Right lobe of liver (tissue), 6 donors: ENCODE results near the gene GFER. TPM values are rescaled to one million over a fixed set of nuclear protein-coding genes. Genes with fewer than 3 reads are reported as not detected.

Source experiments
- ATAC-seq, 4 donors: fragments of 200-7000 bp; cut with Tn5 transposase; one replicate each; pipeline ENCODE4 v1.9.1; 2020; ENCODE audit warnings: mild to moderate bottlenecking in 4 of 4, moderate library complexity in 4 of 4
- DNase-seq, 3 donors: peaks; one replicate each; pipeline ENCODE4 v3.0.0-alpha.2; 2020
- H3K27ac ChIP-seq, 3 donors: fragments of 200-600 bp; one replicate each; pipeline ENCODE4 v1.8.0; 2022
- H3K27me3 ChIP-seq, 2 donors: fragments of 200-600 bp; one replicate each; pipeline ENCODE4 v1.8.0; 2022
- H3K36me3 ChIP-seq, 4 donors: fragments of 200-600 bp; sonication (generic) in 1 of 4; one replicate each; pipeline versions ENCODE4 v1.5.1 to v1.8.0; 2017 to 2022; ENCODE audit warnings: control low read depth in 1 of 4
- H3K4me1 ChIP-seq, 4 donors: fragments of 200-600 bp; sonication (generic) in 1 of 4; one replicate each; pipeline versions ENCODE4 v1.5.1 to v1.8.0; 2017 to 2022; ENCODE audit warnings: control low read depth in 1 of 4
- H3K4me3 ChIP-seq, 3 donors: fragments of 200-600 bp; one replicate each; pipeline ENCODE4 v1.8.0; 2022
- H3K9me3 ChIP-seq, 4 donors: fragments of 200-600 bp; sonication (generic) in 1 of 4; one replicate each; pipeline versions ENCODE4 v1.5.1 to v1.8.0; 2017 to 2022; ENCODE audit warnings: control low read depth in 1 of 4
- CTCF ChIP-seq, 4 donors: fragments of 200-600 bp in 3 of 4; fragments of 450-650 bp in 1 of 4; IDR thresholded peaks; one replicate each; pipeline versions ENCODE4 v1.5.1 to v1.8.0; 2016 to 2022; ENCODE audit warnings: antibody characterized with exemption in 4 of 4, mild to moderate bottlenecking in 2 of 4
- POLR2A ChIP-seq: fragments of 450-650 bp; IDR thresholded peaks from one replicate; pipeline ENCODE4 v1.6.1; 2017; ENCODE audit warnings: antibody characterized with exemption, mild to moderate bottlenecking
- WGBS: methylation state at CpG from one replicate; pipeline ENCODE4 v1.1.6; 2018; ENCODE audit warnings: low coverage, low lambda C conversion rate; ENCODE audit not compliant: insufficient coverage; ENCODE audit errors: missing lambda C conversion rate; 5-methylcytosine and 5-hydroxymethylcytosine counted together
- intact Hi-C, 2 donors: fragments of 100-400 bp; cut with DNase I; formaldehyde crosslinking; loops; one replicate each; pipeline versions ENCODE4 v1.11.2 to v1.14.1; 2022
- total RNA-seq, 6 experiments: library from RNA; depleted of rRNA in 2 of 6; stranded (reverse); fragments of >200 nt in 2 of 6; fragmentation: NEBNext Ultra II Directional in 3 of 6; extraction: Animal tissue kit (Norgen Biotek cat#: 25700) in 3 of 6; gene quantifications; one replicate each; pipeline versions ENCODE4 v1.1.0 to v1.2.4, GENCODE V29; 2016 to 2023
- donor health status: DM: no; HTN: yes; CAD: no.
- donor health status: DM: no; HTN: no; CAD: no.
- donor health status: DM: no; HTN: no; CAD: no.
- donor health status: DM: no; HTN: yes; CAD: no.
- donor health status: DM: no; HTN: yes; CAD: no.

The GFER gene
- total RNA-seq, 6 experiments from 2014 or later = 16.1 to 18.6 (median 18.0) TPM

- no peaks in the 10 kb centered on the region for H3K27me3 ChIP-seq
- H3K4me3 ChIP-seq = peak overlapping the region; percentile 76 to 85 (median 82)
- intact Hi-C loops = loop anchor here in 1 of 2 donors (5.0 kb wide), 1 partner anchor 118 kb away; the partner anchor contains the start of gene RAB26
- TF ChIP-seq CTCF (IDR thresholded peaks at IDR 0.05) = no peak
- no peak for TF ChIP-seq POLR2A
- WGBS = no CpG with 5 or more reads among the region's 22 CpGs
- H3K27ac ChIP-seq = peak overlapping the region; percentile 21 to 63 (median 41)
- peaks cover 0 to 52% (median 25%) of the 10 kb centered on the region in 4 donors for H3K4me1 ChIP-seq
- H3K9me3 ChIP-seq = no peaks in the 10 kb centered on the region
- ATAC-seq (peak; percentile 3 to 44 (median 39)), DNase-seq (peak; percentile 71 to 83 (median 82))
- peaks cover 0 to 15% (median 0%) of the 10 kb centered on the region in 4 donors for H3K36me3 ChIP-seq
Observed at GRCh38 chr16:2029350-2029749, 45.4 kb downstream of the GFER start.

GRCh38 chr16:2030036-2030435 lies 46.0 kb downstream of the GFER start:
- Histone ChIP-seq H3K36me3 (peaks cover 0 to 15% (median 0%) of the 10 kb centered on the region in 4 donors), H3K27me3 (no peaks in the 10 kb centered on the region), H3K9me3 (no peaks in the 10 kb centered on the region), H3K4me1 (peaks cover 0 to 56% (median 25%) of the 10 kb centered on the region in 4 donors), H3K27ac (peak overlapping the region; percentile 21 to 63 (median 41)), H3K4me3 (peak overlapping the region; percentile 76 to 85 (median 82))
- DNase-seq = no peak
- intact Hi-C loops = no loop called here
- TF ChIP-seq CTCF (IDR thresholded peaks at IDR 0.05) (no peak), POLR2A (no peak)
- no peak for ATAC-seq
- 14% methylated on average over 6 of the region's 11 CpGs for WGBS

DNA sequence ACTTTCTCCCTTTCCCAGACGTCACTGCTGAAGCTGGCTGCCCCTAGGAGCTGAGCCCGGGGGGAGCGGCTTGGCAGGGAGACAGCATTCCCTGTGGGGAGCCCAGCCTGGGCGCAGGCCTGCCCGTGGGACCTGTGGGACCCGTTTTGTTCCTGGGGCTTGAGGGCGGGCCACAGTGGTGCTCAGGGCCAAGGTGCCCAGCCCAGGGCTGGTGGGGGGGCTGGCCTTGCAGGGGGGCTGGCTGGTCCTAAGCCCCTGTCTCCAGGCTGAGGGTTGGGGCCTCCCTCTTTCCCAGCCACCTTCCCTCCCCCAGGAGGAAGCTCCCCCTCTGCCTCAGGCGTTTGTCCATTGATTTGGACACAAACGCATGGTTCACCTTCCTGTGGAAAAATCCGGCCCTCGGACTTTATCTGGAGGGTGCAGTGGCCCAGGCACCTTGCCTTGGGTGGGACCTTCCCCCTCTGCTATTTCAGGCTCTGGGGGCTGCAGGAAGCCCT lies 47.1 kb downstream of the GFER start:
- WGBS = 26% methylated on average over 4 of the region's 11 CpGs
- ATAC-seq (no peak), DNase-seq (peak in 2 of 3 donors; percentile 56 to 58)
- Histone ChIP-seq H3K9me3 (no peaks in the 10 kb centered on the region), H3K27ac (peak overlapping the region; percentile 13 to 84 (median 15)), H3K27me3 (no peaks in the 10 kb centered on the region), H3K4me1 (peaks cover 0 to 59% (median 22%) of the 10 kb centered on the region in 4 donors), H3K4me3 (peak overlapping the region in 1 of 3 donors; percentile 76), H3K36me3 (peaks cover 0 to 15% (median 0%) of the 10 kb centered on the region in 4 donors)
- TF ChIP-seq CTCF (IDR thresholded peaks at IDR 0.05) (no peak), POLR2A (no peak)
- intact Hi-C loops = no loop called here

DNA sequence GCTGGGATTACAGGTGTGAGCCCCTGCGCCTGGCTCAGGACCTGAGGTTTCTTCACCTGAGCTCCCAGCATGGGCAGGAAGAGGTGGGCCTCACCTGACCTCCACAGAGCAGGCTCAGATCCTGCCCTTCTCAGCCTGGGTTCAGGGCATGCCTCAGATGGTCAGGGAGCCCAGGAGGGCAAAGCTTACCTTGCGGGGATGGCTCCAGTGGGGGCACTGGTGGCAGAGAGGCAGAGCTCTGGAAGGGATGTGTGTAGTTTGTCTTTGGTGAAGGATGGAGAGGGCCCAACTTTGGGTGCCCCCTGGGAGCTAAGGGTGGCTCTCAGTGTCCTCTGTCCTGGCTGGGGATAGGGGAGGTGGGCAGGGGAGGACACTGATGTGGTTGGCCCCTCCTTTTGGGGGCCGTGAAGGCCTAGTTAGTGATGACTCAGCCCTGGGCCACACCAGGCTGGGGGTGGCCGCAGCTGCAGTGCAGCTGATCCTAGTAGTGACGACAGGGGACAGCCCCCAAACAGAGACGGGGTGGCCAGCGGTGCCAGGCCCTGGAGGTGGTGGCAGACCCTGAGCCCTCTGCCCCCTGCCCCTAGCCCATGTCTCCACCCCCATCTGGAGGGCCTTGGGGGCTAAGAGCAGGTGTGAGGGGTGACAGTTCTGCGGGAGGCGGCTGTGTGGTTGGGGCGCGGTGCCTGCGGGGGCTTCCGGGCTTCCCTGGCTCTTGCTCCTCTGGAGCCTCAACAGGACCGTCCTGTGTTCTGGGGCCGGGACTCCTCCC lies 48.5 kb downstream of the GFER start:
- peak overlapping the region; percentile 43 to 47 (median 47) for H3K4me3 ChIP-seq
- H3K27me3 ChIP-seq = no peaks in the 10 kb centered on the region
- H3K4me1 ChIP-seq = peaks cover 0 to 66% (median 22%) of the 10 kb centered on the region in 4 donors
- no peaks in the 10 kb centered on the region for H3K9me3 ChIP-seq
- peak overlapping the region; percentile 84 to 87 (median 86) for H3K27ac ChIP-seq
- H3K36me3 ChIP-seq = peaks cover 0 to 19% (median 1%) of the 10 kb centered on the region in 4 donors
- TF ChIP-seq POLR2A (no peak), CTCF (IDR thresholded peaks at IDR 0.05) (no peak)
- DNase-seq (peak in 1 of 3 donors; percentile 58), ATAC-seq (peak in 1 of 4 donors; percentile 11)
- intact Hi-C loops = no loop called here
- 10% methylated on average over 2 of the region's 15 CpGs for WGBS
